GM23338 (cell line): ENCODE data around the gene SNX1. TPM values are rescaled to one million over a fixed set of nuclear protein-coding genes. Genes with fewer than 3 reads are reported as not detected.
A peak's percentile ranks its signal among the peaks of the same experiment; 100 is the strongest.

Source experiments
- ATAC-seq: fragments of 200-7000 bp; cut with Tn5 transposase; 3 replicates; pipeline ENCODE4 v1.9.1; 2020
- DNase-seq: peaks from one replicate; pipeline ENCODE4 v3.0.0-alpha.2; 2015; ENCODE audit warnings: low spot score
- H2AFZ ChIP-seq: fragments of 200-600 bp; sonication (generic); 2 replicates; pipeline ENCODE4 v1.8.0; 2016; ENCODE audit warnings: antibody characterized with exemption, mild to moderate bottlenecking, moderate library complexity
- H3F3A ChIP-seq: fragments of 200-600 bp; sonication (generic); replicated peaks from 2 replicates; pipeline ENCODE4 v1.8.0; 2017; ENCODE audit warnings: antibody characterized with exemption, mixed run types, low read depth
- H3K27ac ChIP-seq: fragments of 200-600 bp; sonication (generic); 2 replicates; pipeline ENCODE4 v1.6.1; 2016; ENCODE audit warnings: low read depth
- H3K27me3 ChIP-seq: fragments of 200-600 bp; sonication (generic); 2 replicates; pipeline ENCODE4 v1.8.0; 2016; ENCODE audit warnings: mild to moderate bottlenecking, mixed run types, moderate library complexity; ENCODE audit not compliant: insufficient read depth
- H3K36me3 ChIP-seq: fragments of 200-600 bp; sonication (generic); 2 replicates; pipeline ENCODE4 v1.8.0; 2016; ENCODE audit warnings: mild to moderate bottlenecking; ENCODE audit not compliant: insufficient read depth
- H3K4me1 ChIP-seq: fragments of 200-600 bp; sonication (generic); 2 replicates; pipeline ENCODE4 v1.8.0; 2016; ENCODE audit warnings: mild to moderate bottlenecking, moderate library complexity; ENCODE audit not compliant: insufficient read depth
- H3K4me2 ChIP-seq: fragments of 200-600 bp; sonication (generic); 2 replicates; pipeline ENCODE4 v1.7.1; 2017; ENCODE audit warnings: mixed run types
- H3K4me3 ChIP-seq: fragments of 200-600 bp; sonication (generic); 2 replicates; pipeline ENCODE4 v1.6.1; 2016; ENCODE audit warnings: mixed run types
- H3K79me2 ChIP-seq: fragments of 200-600 bp; sonication (generic); replicated peaks from 2 replicates; pipeline ENCODE4 v1.8.0; 2017; ENCODE audit warnings: mild to moderate bottlenecking; ENCODE audit not compliant: insufficient read depth
- H3K9me2 ChIP-seq: fragments of 200-600 bp; sonication (generic); 2 replicates; pipeline ENCODE4 v1.8.0; 2017; ENCODE audit not compliant: insufficient read depth
- H4K20me1 ChIP-seq: fragments of 200-600 bp; sonication (generic); replicated peaks from 2 replicates; pipeline ENCODE4 v1.8.0; 2017; ENCODE audit warnings: mild to moderate bottlenecking; ENCODE audit not compliant: insufficient read depth
- H3K27ac Mint-ChIP-seq: 2 replicates; pipeline ENCODE4 v1.8.0; 2020; ENCODE audit warnings: inconsistent platforms, mild to moderate bottlenecking, moderate library complexity, mixed read lengths
- H3K27me3 Mint-ChIP-seq: 3 replicates; pipeline ENCODE4 v1.8.0; 2022; ENCODE audit warnings: low read depth, mild to moderate bottlenecking, moderate library complexity, mixed read lengths, inconsistent platforms; ENCODE audit not compliant: insufficient read depth, poor library complexity
- H3K36me3 Mint-ChIP-seq: 3 replicates; pipeline ENCODE4 v1.8.0; 2021; ENCODE audit warnings: low read depth, mild to moderate bottlenecking, inconsistent platforms, moderate library complexity, mixed read lengths
- H3K4me1 Mint-ChIP-seq: 3 replicates; pipeline ENCODE4 v1.8.0; 2020; ENCODE audit warnings: mild to moderate bottlenecking, inconsistent platforms, mixed read lengths
- H3K4me3 Mint-ChIP-seq: 3 replicates; pipeline ENCODE4 v1.8.0; 2021; ENCODE audit warnings: moderate library complexity, mild to moderate bottlenecking, inconsistent platforms, mixed read lengths
- H3K9me3 Mint-ChIP-seq: 3 replicates; pipeline ENCODE4 v1.8.0; 2020; ENCODE audit warnings: moderate library complexity, mild to moderate bottlenecking, inconsistent platforms, mixed read lengths
- CREB1 ChIP-seq: fragments of 250-450 bp; sonication (Bioruptor Pico); IDR thresholded peaks from 2 replicates; pipeline ENCODE4 v1.5.0; 2020; ENCODE audit warnings: low read depth, mild to moderate bottlenecking, moderate library complexity
- CTCF ChIP-seq, 2 experiments: fragments of 200-600 bp in 1 of 2; sonication (generic) in 1 of 2; conservative IDR thresholded peaks; 2 replicates each; pipeline versions ENCODE4 v1.5.1 to v1.6.1; 2016 to 2017; ENCODE audit warnings: antibody characterized with exemption in 2 of 2, low read depth in 2 of 2, mild to moderate bottlenecking in 2 of 2, moderate library complexity in 1 of 2
- ETS1 ChIP-seq: IDR thresholded peaks from 2 replicates; pipeline ENCODE4 v1.6.1; 2016; ENCODE audit warnings: antibody characterized with exemption
- EZH2 ChIP-seq: fragments of 200-600 bp; sonication (generic); IDR thresholded peaks from one replicate; pipeline ENCODE4 v1.8.0; 2017; ENCODE audit warnings: antibody characterized with exemption, mild to moderate bottlenecking, low read depth; ENCODE audit not compliant: unreplicated experiment
- EZH2phosphoT487 ChIP-seq: fragments of 200-600 bp; sonication (generic); IDR thresholded peaks from one replicate; pipeline ENCODE4 v1.8.1; 2018; ENCODE audit warnings: antibody characterized with exemption; ENCODE audit not compliant: unreplicated experiment
- JUNB ChIP-seq: IDR thresholded peaks from one replicate; pipeline ENCODE4 v1.6.1; 2016; ENCODE audit warnings: antibody characterized with exemption; ENCODE audit not compliant: unreplicated experiment
- NANOG ChIP-seq: IDR thresholded peaks from 2 replicates; pipeline ENCODE4 v1.6.1; 2016; ENCODE audit warnings: antibody characterized with exemption, borderline replicate concordance
- POLR2AphosphoS5 ChIP-seq: IDR thresholded peaks from 2 replicates; pipeline ENCODE4 v1.6.1; 2016; ENCODE audit warnings: antibody characterized with exemption, low read depth
- REST ChIP-seq: IDR thresholded peaks from one replicate; pipeline ENCODE4 v1.6.1; 2018; ENCODE audit warnings: antibody characterized with exemption; ENCODE audit not compliant: unreplicated experiment
- STAT1 ChIP-seq: IDR thresholded peaks from one replicate; pipeline ENCODE4 v1.6.1; 2016; ENCODE audit warnings: antibody characterized with exemption; ENCODE audit not compliant: unreplicated experiment
- ZNF114 ChIP-seq: fragments of 250-450 bp; sonication (Bioruptor Pico); IDR thresholded peaks from 2 replicates; pipeline ENCODE4 v1.5.0; 2020; ENCODE audit warnings: mild to moderate bottlenecking, moderate library complexity
- ZNF331 ChIP-seq: fragments of 250-450 bp; sonication (Bioruptor Pico); IDR thresholded peaks from 2 replicates; pipeline ENCODE4 v1.5.0; 2020; ENCODE audit warnings: low read depth, mild to moderate bottlenecking, moderate library complexity
- ZNF462 ChIP-seq: fragments of 250-450 bp; sonication (Bioruptor Pico); IDR thresholded peaks from 2 replicates; pipeline ENCODE4 v1.5.0; 2020; ENCODE audit warnings: mild to moderate bottlenecking, moderate library complexity
- polyA plus RNA-seq: library from polyadenylated mRNA; unstranded; fragments of >200 nt; fragmentation: Nextera tagmentation; extraction: Ambion mirVana; gene quantifications from 2 replicates; pipeline ENCODE4 v1.2.1, GENCODE V29; 2016
- total RNA-seq: library from RNA; depleted of rRNA; stranded (reverse); fragments of >200 nt; shearing (Covaris generic); gene quantifications from 2 replicates; pipeline ENCODE4 v1.2.3, GENCODE V29; 2014

The SNX1 gene
- total and polyA plus RNA-seq, 2 experiments from 2014 or later, result 33.3 to 33.8 TPM

GRCh38 chr15:64157599-64158125 is 61.9 kb downstream of the SNX1 start:
- Histone ChIP-seq H2AFZ (no peak overlapping the region), H3K4me3 (no peak overlapping the region), H3K27me3 (peaks cover 8% of the 10 kb centered on the region), H4K20me1 (peaks cover 21% of the 10 kb centered on the region), H3F3A (peaks cover 35% of the 10 kb centered on the region), H3K9me2 (no peaks in the 10 kb centered on the region), H3K4me1 (peaks cover 14% of the 10 kb centered on the region), H3K27ac (no peak overlapping the region), H3K4me2 (no peak overlapping the region), H3K79me2 (peaks cover 21% of the 10 kb centered on the region), H3K36me3 (peaks cover 53% of the 10 kb centered on the region)
- Mint-ChIP-seq H3K27ac (peak overlapping the region; percentile 36; the same call in 1 of the 2 replicates), H3K9me3 (no peaks in the 10 kb centered on the region; the same call in 2 of the 3 replicates), H3K27me3 (peaks cover 17% of the 10 kb centered on the region), H3K4me3 (no peak overlapping the region; the same call in 2 of the 3 replicates), H3K36me3 (peaks cover 67% of the 10 kb centered on the region), H3K4me1 (peaks cover 15% of the 10 kb centered on the region)
- no peak for ATAC-seq
- DNase-seq, result no peak
- TF ChIP-seq STAT1 (no peak), ZNF462 (CRISPR knock-in tag) (no peak), ZNF331 (CRISPR knock-in tag) (no peak), EZH2 (no peak), NANOG (no peak), CTCF (conservative IDR thresholded peaks at IDR 0.05; ENCODE audit: low read depth in 2 of 2) (no peak), ETS1 (no peak), ZNF114 (CRISPR knock-in tag) (no peak), CREB1 (CRISPR knock-in tag) (no peak), POLR2AphosphoS5 (no peak), EZH2phosphoT487 (no peak), JUNB (no peak), REST (no peak)
